Gastroesophageal sphincter (tissue), 4 donors: Measurements from ENCODE around the gene ZNF175. TPM values are rescaled to one million over a fixed set of nuclear protein-coding genes. Genes with fewer than 3 reads are reported as not detected.

Source experiments
- ATAC-seq: fragments of 150-250 bp; one replicate; pipeline ENCODE4 v1.9.1; 2016; ENCODE audit warnings: mild to moderate bottlenecking, moderate library complexity
- H3K27ac ChIP-seq, 4 donors: fragments of 200-600 bp; sonication (generic) in 3 of 4; 1 replicate in 3 of 4; 2 replicates in 1 of 4; pipeline ENCODE4 v1.5.1; 2016 to 2019
- H3K27me3 ChIP-seq: fragments of 200-600 bp; sonication (generic); one replicate; pipeline ENCODE4 v1.5.1; 2019
- H3K36me3 ChIP-seq, 2 donors: fragments of 200-600 bp; sonication (generic); one replicate each; pipeline ENCODE4 v1.5.1; 2019; ENCODE audit warnings: control low read depth in 1 of 2
- H3K4me1 ChIP-seq, 3 donors: fragments of 200-600 bp; sonication (generic); 1 replicate in 2 of 3; 2 replicates in 1 of 3; pipeline ENCODE4 v1.5.1; 2016 to 2019; ENCODE audit warnings: control low read depth in 2 of 3
- H3K4me3 ChIP-seq, 2 donors: fragments of 200-600 bp; sonication (generic); one replicate each; pipeline ENCODE4 v1.5.1; 2019; ENCODE audit warnings: mild to moderate bottlenecking in 1 of 2, moderate library complexity in 1 of 2
- H3K9me3 ChIP-seq, 3 donors: fragments of 200-600 bp; sonication (generic); one replicate each; pipeline ENCODE4 v1.5.1; 2017 to 2019; ENCODE audit warnings: control low read depth in 2 of 3
- EP300 ChIP-seq: sonication (generic); formaldehyde crosslinking; IDR thresholded peaks from one replicate; pipeline ENCODE4 v1.6.1; 2017; ENCODE audit warnings: antibody characterized with exemption, mild to moderate bottlenecking
- POLR2A ChIP-seq, 2 donors: fragments of 450-650 bp; IDR thresholded peaks; one replicate each; pipeline ENCODE4 v1.6.1; 2017; ENCODE audit warnings: antibody characterized with exemption in 2 of 2, mild to moderate bottlenecking in 2 of 2, moderate library complexity in 1 of 2
- POLR2AphosphoS5 ChIP-seq: sonication (generic); formaldehyde crosslinking; IDR thresholded peaks from one replicate; pipeline ENCODE4 v1.6.1; 2017; ENCODE audit warnings: antibody characterized with exemption
- WGBS, 2 donors: methylation state at CpG; one replicate each; pipeline ENCODE4 v1.1.5; 2018; ENCODE audit warnings: low coverage in 1 of 2; 5-methylcytosine and 5-hydroxymethylcytosine counted together
- total RNA-seq, 4 donors: library from RNA; depleted of rRNA; stranded (reverse); fragments of >200 nt; gene quantifications; one replicate each; pipeline ENCODE4 v1.1.0, GENCODE V29; 2016
- TF ChIP-seq, protein P1 (sequence below), 4 experiments: fragments of 200-600 bp in 2 of 4; fragments of 450-650 bp in 2 of 4; sonication (generic) in 1 of 4; IDR thresholded peaks; one replicate each; pipeline ENCODE4 v1.5.1; 2017 to 2019; ENCODE audit warnings: antibody characterized with exemption in 4 of 4, mild to moderate bottlenecking in 2 of 4, moderate library complexity in 2 of 4

Gene ZNF175
- total RNA-seq, 4 donors from 2014 or later = 6.5 to 12.8 (median 7.3) TPM

DNA sequence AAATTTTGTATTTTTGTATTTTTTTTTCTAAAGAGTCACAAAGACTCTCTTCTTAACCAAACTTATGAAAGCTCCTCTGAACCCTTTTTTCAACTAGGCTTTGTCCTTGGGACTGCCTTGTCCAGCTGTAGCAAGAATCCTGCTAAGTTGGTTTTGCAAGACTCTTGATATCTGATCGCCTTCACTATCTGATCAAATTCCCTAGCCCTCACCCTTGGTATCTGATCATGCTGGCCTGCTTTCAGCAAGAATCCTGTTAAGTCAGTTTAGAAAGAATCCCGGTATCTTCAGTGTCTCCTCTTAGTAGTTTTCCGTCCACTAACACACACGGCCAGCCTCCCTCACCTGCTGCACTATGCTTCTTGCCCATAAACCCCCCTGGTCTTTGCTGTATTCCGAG lies 61.0 kb downstream of the ZNF175 start:
- WGBS, 2 donors = 69% methylated on average over 5 of the region's 5 CpGs; no CpG with 5 or more reads in 1 of the 2 donors
- ATAC-seq = no peak
- TF ChIP-seq POLR2AphosphoS5 (no peak), EP300 (no peak), POLR2A (IDR thresholded peaks at IDR 0.05) (no peak)
- TF ChIP-seq, protein P1, sequence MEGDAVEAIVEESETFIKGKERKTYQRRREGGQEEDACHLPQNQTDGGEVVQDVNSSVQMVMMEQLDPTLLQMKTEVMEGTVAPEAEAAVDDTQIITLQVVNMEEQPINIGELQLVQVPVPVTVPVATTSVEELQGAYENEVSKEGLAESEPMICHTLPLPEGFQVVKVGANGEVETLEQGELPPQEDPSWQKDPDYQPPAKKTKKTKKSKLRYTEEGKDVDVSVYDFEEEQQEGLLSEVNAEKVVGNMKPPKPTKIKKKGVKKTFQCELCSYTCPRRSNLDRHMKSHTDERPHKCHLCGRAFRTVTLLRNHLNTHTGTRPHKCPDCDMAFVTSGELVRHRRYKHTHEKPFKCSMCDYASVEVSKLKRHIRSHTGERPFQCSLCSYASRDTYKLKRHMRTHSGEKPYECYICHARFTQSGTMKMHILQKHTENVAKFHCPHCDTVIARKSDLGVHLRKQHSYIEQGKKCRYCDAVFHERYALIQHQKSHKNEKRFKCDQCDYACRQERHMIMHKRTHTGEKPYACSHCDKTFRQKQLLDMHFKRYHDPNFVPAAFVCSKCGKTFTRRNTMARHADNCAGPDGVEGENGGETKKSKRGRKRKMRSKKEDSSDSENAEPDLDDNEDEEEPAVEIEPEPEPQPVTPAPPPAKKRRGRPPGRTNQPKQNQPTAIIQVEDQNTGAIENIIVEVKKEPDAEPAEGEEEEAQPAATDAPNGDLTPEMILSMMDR (IDR thresholded peaks at IDR 0.05) = no peak

DNA sequence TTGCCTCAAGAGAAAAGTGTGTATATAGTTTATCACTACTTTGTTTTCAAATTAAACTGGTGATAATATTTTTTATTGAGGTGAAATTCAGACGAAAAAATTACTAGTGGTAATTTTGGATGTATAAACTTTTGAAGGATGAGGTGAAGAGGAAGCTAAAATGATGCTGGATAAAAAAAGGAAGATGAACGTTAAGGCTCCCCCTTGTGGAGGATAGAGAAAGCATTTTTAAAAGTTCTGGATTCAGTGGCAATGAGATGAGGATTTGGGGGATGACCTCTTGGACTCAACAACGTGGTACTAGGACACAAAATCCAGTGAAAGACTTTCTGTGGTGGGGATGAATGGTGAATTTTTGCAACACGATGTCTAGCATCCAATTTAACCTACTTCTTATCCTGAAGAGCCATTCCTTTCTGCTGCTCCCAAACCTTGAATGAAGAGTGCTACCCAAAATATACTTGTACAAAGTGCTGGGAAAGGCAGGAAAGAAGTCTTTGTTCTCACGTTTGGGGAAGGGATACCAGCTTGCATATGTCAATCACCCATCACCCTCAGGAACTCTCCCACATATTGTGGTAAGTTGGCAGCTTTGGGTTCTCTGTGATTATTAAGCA lies 66.4 kb downstream of the ZNF175 start:
- peaks cover 65% of the 10 kb centered on the region for H3K27me3 ChIP-seq
- H3K4me1 ChIP-seq = no peaks in the 10 kb centered on the region
- TF ChIP-seq POLR2A (IDR thresholded peaks at IDR 0.05) = no peak
- TF ChIP-seq EP300 = no peak
- TF ChIP-seq POLR2AphosphoS5 = no peak
- TF ChIP-seq, protein P1 (IDR thresholded peaks at IDR 0.05) = peak in 1 of 4 experiments; percentile 6
- ATAC-seq = no peak
- H3K36me3 ChIP-seq = no peaks in the 10 kb centered on the region
- no peak overlapping the region for H3K27ac ChIP-seq
- peaks cover 0 to 23% (median 0%) of the 10 kb centered on the region in 3 donors for H3K9me3 ChIP-seq
- H3K4me3 ChIP-seq = no peak overlapping the region
- 28% methylated on average over 5 of the region's 5 CpGs; no CpG with 5 or more reads in 1 of the 2 donors for WGBS, 2 donors

More for the DNA sequence above, 61.0 kb downstream of the ZNF175 start:
- Histone ChIP-seq H3K9me3 (peaks cover 0 to 14% (median 0%) of the 10 kb centered on the region in 3 donors), H3K4me1 (no peaks in the 10 kb centered on the region), H3K36me3 (no peaks in the 10 kb centered on the region), H3K27ac (no peak overlapping the region), H3K27me3 (peaks cover 57% of the 10 kb centered on the region), H3K4me3 (no peak overlapping the region)

DNA sequence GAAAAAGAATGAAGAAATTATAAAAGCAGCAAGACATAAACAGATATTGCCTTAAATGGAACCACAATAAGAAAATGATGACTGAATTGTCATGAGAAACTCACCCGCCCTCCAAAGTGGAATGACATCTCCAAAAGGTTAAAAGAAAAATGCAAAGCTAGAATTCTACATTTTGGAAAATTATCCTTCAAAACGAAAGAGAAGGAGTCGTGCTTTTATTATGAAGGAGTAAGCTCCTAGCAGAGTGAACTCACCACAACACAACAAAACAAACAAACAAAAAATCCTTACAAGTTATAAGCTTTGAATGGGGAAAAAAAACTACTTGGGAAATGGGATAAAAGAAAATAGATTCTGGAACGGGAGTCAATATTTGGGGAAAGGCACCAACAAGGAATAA lies 68.8 kb downstream of the ZNF175 start:
- Histone ChIP-seq H3K4me3 (no peak overlapping the region), H3K27me3 (peaks cover 83% of the 10 kb centered on the region), H3K4me1 (no peaks in the 10 kb centered on the region), H3K36me3 (no peaks in the 10 kb centered on the region), H3K27ac (no peak overlapping the region), H3K9me3 (peaks cover 0 to 23% (median 0%) of the 10 kb centered on the region in 3 donors)
- TF ChIP-seq EP300 (no peak), POLR2A (IDR thresholded peaks at IDR 0.05) (no peak), POLR2AphosphoS5 (no peak)
- TF ChIP-seq, protein P1 (IDR thresholded peaks at IDR 0.05) = no peak
- ATAC-seq = no peak
- 43% methylated on average over 4 of the region's 4 CpGs; no CpG with 5 or more reads in 1 of the 2 donors for WGBS, 2 donors

DNA sequence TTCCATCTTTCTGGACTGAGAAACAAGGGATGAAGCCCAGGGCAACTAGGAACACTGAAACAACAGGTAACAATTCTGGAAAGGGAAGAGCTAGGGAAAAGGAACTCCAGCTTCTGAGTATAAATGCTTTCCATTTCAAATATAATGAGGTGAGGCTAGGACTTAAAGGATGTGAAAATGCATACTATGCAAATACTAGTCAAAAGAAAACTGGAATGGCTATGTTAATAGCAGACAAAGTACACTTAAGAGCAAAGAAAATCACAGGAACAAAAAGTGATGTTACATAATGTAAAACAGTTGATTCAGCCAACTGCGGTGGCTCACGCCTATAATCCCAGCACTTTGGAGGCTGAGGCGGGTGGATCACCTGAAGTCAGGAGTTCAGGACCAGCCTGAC lies 69.3 kb downstream of the ZNF175 start:
- Histone ChIP-seq H3K4me3 (no peak overlapping the region), H3K36me3 (no peaks in the 10 kb centered on the region), H3K27me3 (peaks cover 87% of the 10 kb centered on the region), H3K4me1 (no peaks in the 10 kb centered on the region), H3K9me3 (peaks cover 0 to 23% (median 0%) of the 10 kb centered on the region in 3 donors), H3K27ac (no peak overlapping the region)
- ATAC-seq = no peak
- WGBS, 2 donors = 88% methylated on average over 3 of the region's 3 CpGs; no CpG with 5 or more reads in 1 of the 2 donors
- TF ChIP-seq POLR2A (IDR thresholded peaks at IDR 0.05) (no peak), EP300 (no peak), POLR2AphosphoS5 (no peak)
- TF ChIP-seq, protein P1 (IDR thresholded peaks at IDR 0.05) = no peak

DNA sequence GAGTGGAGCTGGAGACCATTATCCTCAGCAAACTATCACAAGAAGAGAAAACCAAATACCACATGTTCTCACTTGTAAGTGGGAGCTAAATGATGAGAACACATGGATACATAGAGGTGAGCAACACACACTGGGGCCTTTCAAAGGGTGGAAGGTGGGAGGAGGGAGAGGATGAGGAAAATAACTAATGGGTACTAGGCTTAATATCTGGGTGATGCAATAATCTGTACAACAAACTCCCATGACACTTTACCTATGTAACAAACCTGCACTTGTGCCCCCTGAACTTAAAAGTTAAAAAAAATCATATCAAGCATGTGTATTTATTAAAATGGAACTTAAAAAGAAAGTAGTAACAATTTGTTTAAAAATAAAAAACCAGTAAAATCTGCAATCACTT lies 70.6 kb downstream of the ZNF175 start:
- Histone ChIP-seq H3K27me3 (peaks cover 75% of the 10 kb centered on the region), H3K36me3 (no peaks in the 10 kb centered on the region), H3K4me1 (no peaks in the 10 kb centered on the region), H3K4me3 (no peak overlapping the region), H3K27ac (no peak overlapping the region), H3K9me3 (peaks cover 0 to 13% (median 0%) of the 10 kb centered on the region in 3 donors)
- no peak for ATAC-seq
- TF ChIP-seq POLR2A (IDR thresholded peaks at IDR 0.05) = no peak
- no peak for TF ChIP-seq EP300
- TF ChIP-seq, protein P1 (IDR thresholded peaks at IDR 0.05) = no peak
- TF ChIP-seq POLR2AphosphoS5 = no peak
